K562 (cell line): ENCODE data around the gene MERTK. TPM values are rescaled to one million over a fixed set of nuclear protein-coding genes. Genes with fewer than 3 reads are reported as not detected.

Source experiments
- DPF2 ChIP-seq: fragments of 450-650 bp; IDR thresholded peaks from 2 replicates; pipeline ENCODE4 v1.6.1; 2016
- ELF2 ChIP-seq: fragments of 250-450 bp; sonication (Bioruptor Pico); IDR thresholded peaks from 2 replicates; pipeline ENCODE4 v1.5.0; 2021; ENCODE audit warnings: mild to moderate bottlenecking
- FOSL1 ChIP-seq: fragments of 200-800 bp; sonication (Bioruptor generic); conservative IDR thresholded peaks from 2 replicates; pipeline ENCODE4 v1.6.1; 2016; ENCODE audit warnings: missing genetic modification characterization, missing compliant biosample characterization
- GTF2F1 ChIP-seq: IDR thresholded peaks from 2 replicates; pipeline ENCODE4 v1.6.1; 2011; ENCODE audit warnings: low read depth, low read length, improper control_type of control experiment
- KLF13 ChIP-seq: fragments of 450-650 bp; IDR thresholded peaks from 2 replicates; pipeline ENCODE4 v1.6.1; 2016; ENCODE audit warnings: missing genetic modification characterization, low read depth, mild to moderate bottlenecking, missing compliant biosample characterization, moderate library complexity, borderline replicate concordance
- NEUROD1 ChIP-seq: fragments of 150-350 bp; IDR thresholded peaks from 2 replicates; pipeline ENCODE4 v1.6.1; 2014; ENCODE audit warnings: borderline replicate concordance, low read length, low read depth; ENCODE audit not compliant: partially characterized antibody
- NUFIP1 ChIP-seq: fragments of 450-650 bp; IDR thresholded peaks from 2 replicates; pipeline ENCODE4 v1.6.1; 2018; ENCODE audit not compliant: partially characterized antibody
- RBFOX2 ChIP-seq: fragments of 200-400 bp; formaldehyde crosslinking; IDR thresholded peaks from 2 replicates; pipeline ENCODE4 v1.6.1; 2017; ENCODE audit warnings: low read depth, mild to moderate bottlenecking, low read length, moderate library complexity
- SETDB1 ChIP-seq: IDR thresholded peaks from one replicate; pipeline ENCODE4 v1.6.1; 2012; ENCODE audit warnings: low read length, control low read depth, inconsistent platforms
- SP2 ChIP-seq: IDR thresholded peaks from 2 replicates; pipeline ENCODE4 v1.6.1; 2011; ENCODE audit warnings: mild to moderate bottlenecking, low read depth, low read length, moderate library complexity; ENCODE audit not compliant: poor library complexity, severe bottlenecking; ENCODE audit errors: extremely low read depth
- TBP ChIP-seq: optimal IDR thresholded peaks from 2 replicates; pipeline ENCODE3; 2011; ENCODE audit warnings: low read depth, low read length, improper control_type of control experiment
- TEAD2 ChIP-seq: fragments of 450-650 bp; IDR thresholded peaks from 2 replicates; pipeline ENCODE4 v1.6.1; 2016; ENCODE audit warnings: missing genetic modification characterization, control low read depth, missing compliant biosample characterization
- TRIM28 ChIP-seq: fragments of 450-650 bp; IDR thresholded peaks from 2 replicates; pipeline ENCODE4 v1.6.1; 2017
- ZBED1 ChIP-seq: IDR thresholded peaks from 2 replicates; pipeline ENCODE4 v1.6.1; 2014
- polyA plus RNA-seq, 8 experiments: library from polyadenylated mRNA; depleted of rRNA in 4 of 8; stranded (reverse) in 5 of 8; unstranded in 3 of 8; fragments of >200 nt; fragmentation: Nextera tagmentation in 2 of 8; fragmentation: Illumina TruSeq in 1 of 8; extraction: Ambion mirVana in 2 of 8; extraction: Trizol in 1 of 8; gene quantifications; 2 replicates each; pipeline versions ENCODE4 v1.2.1 to v1.2.3, GENCODE V29; 2011 to 2014; ENCODE audit warnings: inconsistent platforms in 1 of 8, missing spikeins in 1 of 8
- total RNA-seq, 7 experiments: library from RNA; depleted of rRNA in 6 of 7; stranded (reverse); fragments of >200 nt in 6 of 7; fragmentation: Illumina TruSeq in 2 of 7; extraction: Trizol in 2 of 7; gene quantifications; 2 replicates each; pipeline versions ENCODE4 v1.2.1 to v1.2.3, GENCODE V29; 2011 to 2021; ENCODE audit warnings: low replicate concordance in 1 of 7
- TF ChIP-seq, protein P1 (sequence below): sonication (generic); formaldehyde crosslinking; IDR thresholded peaks from 2 replicates; pipeline ENCODE4 v1.8.0; 2022; ENCODE audit warnings: mild to moderate bottlenecking, missing genetic modification reagents, borderline replicate concordance
- TF ChIP-seq, protein P2 (sequence below): fragments of 450-650 bp; IDR thresholded peaks from 2 replicates; pipeline ENCODE4 v1.6.1; 2016; ENCODE audit warnings: low read depth, mild to moderate bottlenecking, moderate library complexity
- TF ChIP-seq, protein P3 (sequence below): sonication (generic); formaldehyde crosslinking; IDR thresholded peaks from 2 replicates; pipeline ENCODE4 v1.8.1; 2023; ENCODE audit warnings: mild to moderate bottlenecking, missing genetic modification reagents
- TF ChIP-seq, protein P4 (sequence below): fragments of 450-650 bp; IDR thresholded peaks from 2 replicates; pipeline ENCODE4 v1.6.1; 2014; ENCODE audit warnings: low read depth, mild to moderate bottlenecking, moderate library complexity, borderline replicate concordance
- TF ChIP-seq, protein P5 (sequence below): sonication (generic); formaldehyde crosslinking; IDR thresholded peaks from 2 replicates; pipeline ENCODE4 v1.8.0; 2022; ENCODE audit warnings: missing genetic modification reagents, mild to moderate bottlenecking, borderline replicate concordance

MERTK gene
- total and polyA plus RNA-seq, 9 of the 15 experiments (the other 6 are each of a cell fraction or from before 2014, with no cell fraction given) = 0.23 to 1.6 (median 0.74) TPM

DNA sequence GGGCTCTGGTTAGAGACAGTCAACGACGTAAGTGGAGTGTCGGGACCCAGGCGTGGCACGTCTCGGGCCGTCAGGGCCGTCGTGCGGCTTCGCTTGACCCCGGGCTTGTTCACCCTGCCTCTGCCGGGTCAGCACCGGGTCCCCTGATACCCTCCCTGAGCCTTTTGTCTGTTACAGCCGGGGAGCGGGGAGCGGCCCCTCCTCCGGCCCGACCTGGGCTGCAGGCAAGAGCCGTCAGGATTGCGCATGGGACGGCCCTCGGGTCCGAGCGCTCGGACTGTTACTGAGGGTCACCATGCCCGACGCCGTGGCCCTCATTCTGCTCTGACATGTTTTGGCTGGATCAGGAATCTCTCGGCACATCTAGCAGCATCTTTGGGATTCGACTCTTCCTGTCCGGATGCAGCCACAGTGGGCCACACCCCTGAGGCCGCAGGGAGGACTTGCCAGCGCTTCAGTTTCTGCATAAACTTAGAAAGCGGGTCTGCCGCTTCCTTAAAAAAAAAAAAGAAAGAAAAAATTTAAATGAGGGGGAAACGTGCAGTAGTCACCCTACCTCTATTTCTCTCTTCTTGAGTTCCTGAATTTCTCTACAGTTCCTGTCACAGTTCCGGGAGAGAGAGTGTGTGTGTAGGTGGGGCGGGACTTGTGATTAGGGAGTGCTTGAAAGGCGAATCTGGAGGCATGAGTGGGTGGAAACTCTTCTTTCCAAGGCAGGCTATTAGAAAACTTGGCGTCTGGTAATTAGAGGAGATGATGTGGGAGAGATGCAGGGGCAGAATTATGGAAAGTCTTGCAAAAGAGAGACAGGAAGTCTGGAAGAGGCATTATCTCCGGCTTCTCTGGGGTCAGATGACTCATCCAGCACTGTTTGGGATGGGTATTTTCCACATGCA, 157.6 kb downstream of the MERTK start (continued):
- TF ChIP-seq NUFIP1 (no peak), SETDB1 (no peak), KLF13 (tag) (no peak), FOSL1 (tag) (peak; percentile 96), TRIM28 (peak; percentile 24; the same call in 1 of the 2 replicates), ELF2 (CRISPR knock-in tag) (peak; percentile 73), RBFOX2 (peak; percentile 44), DPF2 (peak; percentile 85), NEUROD1 (no peak), ZBED1 (peak; percentile 9; the same call in 1 of the 2 replicates), GTF2F1 (no peak), SP2 (no peak), TBP (no peak), TEAD2 (no peak)
- TF ChIP-seq, protein P1, sequence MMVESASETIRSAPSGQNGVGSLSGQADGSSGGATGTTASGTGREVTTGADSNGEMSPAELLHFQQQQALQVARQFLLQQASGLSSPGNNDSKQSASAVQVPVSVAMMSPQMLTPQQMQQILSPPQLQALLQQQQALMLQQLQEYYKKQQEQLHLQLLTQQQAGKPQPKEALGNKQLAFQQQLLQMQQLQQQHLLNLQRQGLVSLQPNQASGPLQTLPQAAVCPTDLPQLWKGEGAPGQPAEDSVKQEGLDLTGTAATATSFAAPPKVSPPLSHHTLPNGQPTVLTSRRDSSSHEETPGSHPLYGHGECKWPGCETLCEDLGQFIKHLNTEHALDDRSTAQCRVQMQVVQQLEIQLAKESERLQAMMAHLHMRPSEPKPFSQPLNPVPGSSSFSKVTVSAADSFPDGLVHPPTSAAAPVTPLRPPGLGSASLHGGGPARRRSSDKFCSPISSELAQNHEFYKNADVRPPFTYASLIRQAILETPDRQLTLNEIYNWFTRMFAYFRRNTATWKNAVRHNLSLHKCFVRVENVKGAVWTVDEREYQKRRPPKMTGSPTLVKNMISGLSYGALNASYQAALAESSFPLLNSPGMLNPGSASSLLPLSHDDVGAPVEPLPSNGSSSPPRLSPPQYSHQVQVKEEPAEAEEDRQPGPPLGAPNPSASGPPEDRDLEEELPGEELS (CRISPR knock-in tag) = peak; percentile 19; the same call in 1 of the 2 replicates
- TF ChIP-seq, protein P2, sequence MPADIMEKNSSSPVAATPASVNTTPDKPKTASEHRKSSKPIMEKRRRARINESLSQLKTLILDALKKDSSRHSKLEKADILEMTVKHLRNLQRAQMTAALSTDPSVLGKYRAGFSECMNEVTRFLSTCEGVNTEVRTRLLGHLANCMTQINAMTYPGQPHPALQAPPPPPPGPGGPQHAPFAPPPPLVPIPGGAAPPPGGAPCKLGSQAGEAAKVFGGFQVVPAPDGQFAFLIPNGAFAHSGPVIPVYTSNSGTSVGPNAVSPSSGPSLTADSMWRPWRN = no peak
- TF ChIP-seq, protein P3, sequence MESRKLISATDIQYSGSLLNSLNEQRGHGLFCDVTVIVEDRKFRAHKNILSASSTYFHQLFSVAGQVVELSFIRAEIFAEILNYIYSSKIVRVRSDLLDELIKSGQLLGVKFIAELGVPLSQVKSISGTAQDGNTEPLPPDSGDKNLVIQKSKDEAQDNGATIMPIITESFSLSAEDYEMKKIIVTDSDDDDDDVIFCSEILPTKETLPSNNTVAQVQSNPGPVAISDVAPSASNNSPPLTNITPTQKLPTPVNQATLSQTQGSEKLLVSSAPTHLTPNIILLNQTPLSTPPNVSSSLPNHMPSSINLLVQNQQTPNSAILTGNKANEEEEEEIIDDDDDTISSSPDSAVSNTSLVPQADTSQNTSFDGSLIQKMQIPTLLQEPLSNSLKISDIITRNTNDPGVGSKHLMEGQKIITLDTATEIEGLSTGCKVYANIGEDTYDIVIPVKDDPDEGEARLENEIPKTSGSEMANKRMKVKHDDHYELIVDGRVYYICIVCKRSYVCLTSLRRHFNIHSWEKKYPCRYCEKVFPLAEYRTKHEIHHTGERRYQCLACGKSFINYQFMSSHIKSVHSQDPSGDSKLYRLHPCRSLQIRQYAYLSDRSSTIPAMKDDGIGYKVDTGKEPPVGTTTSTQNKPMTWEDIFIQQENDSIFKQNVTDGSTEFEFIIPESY (CRISPR knock-in tag) = no peak
- TF ChIP-seq, protein P4, sequence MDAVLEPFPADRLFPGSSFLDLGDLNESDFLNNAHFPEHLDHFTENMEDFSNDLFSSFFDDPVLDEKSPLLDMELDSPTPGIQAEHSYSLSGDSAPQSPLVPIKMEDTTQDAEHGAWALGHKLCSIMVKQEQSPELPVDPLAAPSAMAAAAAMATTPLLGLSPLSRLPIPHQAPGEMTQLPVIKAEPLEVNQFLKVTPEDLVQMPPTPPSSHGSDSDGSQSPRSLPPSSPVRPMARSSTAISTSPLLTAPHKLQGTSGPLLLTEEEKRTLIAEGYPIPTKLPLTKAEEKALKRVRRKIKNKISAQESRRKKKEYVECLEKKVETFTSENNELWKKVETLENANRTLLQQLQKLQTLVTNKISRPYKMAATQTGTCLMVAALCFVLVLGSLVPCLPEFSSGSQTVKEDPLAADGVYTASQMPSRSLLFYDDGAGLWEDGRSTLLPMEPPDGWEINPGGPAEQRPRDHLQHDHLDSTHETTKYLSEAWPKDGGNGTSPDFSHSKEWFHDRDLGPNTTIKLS = no peak
- TF ChIP-seq, protein P5, sequence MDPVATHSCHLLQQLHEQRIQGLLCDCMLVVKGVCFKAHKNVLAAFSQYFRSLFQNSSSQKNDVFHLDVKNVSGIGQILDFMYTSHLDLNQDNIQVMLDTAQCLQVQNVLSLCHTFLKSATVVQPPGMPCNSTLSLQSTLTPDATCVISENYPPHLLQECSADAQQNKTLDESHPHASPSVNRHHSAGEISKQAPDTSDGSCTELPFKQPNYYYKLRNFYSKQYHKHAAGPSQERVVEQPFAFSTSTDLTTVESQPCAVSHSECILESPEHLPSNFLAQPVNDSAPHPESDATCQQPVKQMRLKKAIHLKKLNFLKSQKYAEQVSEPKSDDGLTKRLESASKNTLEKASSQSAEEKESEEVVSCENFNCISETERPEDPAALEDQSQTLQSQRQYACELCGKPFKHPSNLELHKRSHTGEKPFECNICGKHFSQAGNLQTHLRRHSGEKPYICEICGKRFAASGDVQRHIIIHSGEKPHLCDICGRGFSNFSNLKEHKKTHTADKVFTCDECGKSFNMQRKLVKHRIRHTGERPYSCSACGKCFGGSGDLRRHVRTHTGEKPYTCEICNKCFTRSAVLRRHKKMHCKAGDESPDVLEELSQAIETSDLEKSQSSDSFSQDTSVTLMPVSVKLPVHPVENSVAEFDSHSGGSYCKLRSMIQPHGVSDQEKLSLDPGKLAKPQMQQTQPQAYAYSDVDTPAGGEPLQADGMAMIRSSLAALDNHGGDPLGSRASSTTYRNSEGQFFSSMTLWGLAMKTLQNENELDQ (CRISPR knock-in tag) = no peak
